BE2C (cell line): Measurements from ENCODE around the gene RBM39.

ENCODE experiments used
- DNase-seq: peaks from one replicate; pipeline ENCODE4 v3.0.0-alpha.2; 2020
- H3K27me3 ChIP-seq: fragments of 250-450 bp; sonication (Bioruptor Pico); 2 replicates; pipeline ENCODE4 v1.5.1; 2020; ENCODE audit warnings: mild to moderate bottlenecking
- H3K36me3 ChIP-seq: fragments of 250-450 bp; sonication (Bioruptor Pico); 2 replicates; pipeline ENCODE4 v1.5.1; 2020; ENCODE audit warnings: mild to moderate bottlenecking
- H3K4me1 ChIP-seq: fragments of 250-450 bp; sonication (Bioruptor Pico); 2 replicates; pipeline ENCODE4 v1.5.1; 2020
- H3K4me3 ChIP-seq: 2 replicates; pipeline ENCODE4 v1.5.1; 2011; ENCODE audit warnings: low read depth, low read length
- H3K9me3 ChIP-seq: fragments of 250-450 bp; sonication (Bioruptor Pico); 2 replicates; pipeline ENCODE4 v1.5.1; 2020
- CTCF ChIP-seq: IDR thresholded peaks from 2 replicates; pipeline ENCODE4 v1.5.1; 2012; ENCODE audit warnings: mild to moderate bottlenecking, low read depth, low read length

The RBM39 gene

GRCh38 chr20:35681960-35682359 is 60.1 kb downstream of the RBM39 start:
- Histone ChIP-seq H3K4me3 (no peak overlapping the region), H3K9me3 (no peaks in the 10 kb centered on the region), H3K27me3 (no peaks in the 10 kb centered on the region), H3K4me1 (no peaks in the 10 kb centered on the region), H3K36me3 (no peaks in the 10 kb centered on the region; the same call in 1 of the 2 replicates)
- no peak for TF ChIP-seq CTCF
- no peak for DNase-seq

- H3K9me3 ChIP-seq: no peaks in the 10 kb centered on the region
- no peak for TF ChIP-seq CTCF
- no peak for DNase-seq
- no peaks in the 10 kb centered on the region for H3K36me3 ChIP-seq
- no peaks in the 10 kb centered on the region for H3K4me1 ChIP-seq
- H3K27me3 ChIP-seq: no peaks in the 10 kb centered on the region
- H3K4me3 ChIP-seq: no peak overlapping the region
These were observed 61.4 kb downstream of the RBM39 start for GRCh38 chr20:35680452-35681183.

GRCh38 chr20:35674921-35675320 is 67.1 kb downstream of the RBM39 start:
- no peak overlapping the region for H3K4me3 ChIP-seq

GRCh38 chr20:35673884-35674283 is 68.2 kb downstream of the RBM39 start:
- Histone ChIP-seq H3K9me3 (no peaks in the 10 kb centered on the region), H3K27me3 (no peaks in the 10 kb centered on the region), H3K4me3 (no peak overlapping the region), H3K4me1 (no peaks in the 10 kb centered on the region), H3K36me3 (peaks cover 5% of the 10 kb centered on the region; the same call in 1 of the 2 replicates)
- DNase-seq: no peak
- no peak for TF ChIP-seq CTCF

More at GRCh38 chr20:35674921-35675320, 67.1 kb downstream of the RBM39 start:
- no peak for DNase-seq
- H3K27me3 ChIP-seq: no peaks in the 10 kb centered on the region
- no peak for TF ChIP-seq CTCF
- H3K4me1 ChIP-seq: no peaks in the 10 kb centered on the region
- H3K36me3 ChIP-seq: no peaks in the 10 kb centered on the region; the same call in 1 of the 2 replicates
- no peaks in the 10 kb centered on the region for H3K9me3 ChIP-seq

GRCh38 chr20:35669681-35670080 is 72.4 kb downstream of the RBM39 start:
- TF ChIP-seq CTCF: no peak
- no peak overlapping the region for H3K4me3 ChIP-seq
- no peaks in the 10 kb centered on the region for H3K9me3 ChIP-seq
- no peak for DNase-seq
- H3K36me3 ChIP-seq: peaks cover 6% of the 10 kb centered on the region; the same call in 1 of the 2 replicates
- no peaks in the 10 kb centered on the region for H3K27me3 ChIP-seq
- H3K4me1 ChIP-seq: no peaks in the 10 kb centered on the region

GRCh38 chr20:35669221-35669620 is 72.8 kb downstream of the RBM39 start:
- Histone ChIP-seq H3K4me1 (no peaks in the 10 kb centered on the region), H3K9me3 (no peaks in the 10 kb centered on the region), H3K4me3 (no peak overlapping the region), H3K36me3 (peaks cover 6% of the 10 kb centered on the region; the same call in 1 of the 2 replicates), H3K27me3 (no peaks in the 10 kb centered on the region)
- DNase-seq: no peak
- no peak for TF ChIP-seq CTCF
